Muscle of arm (tissue), 12 donors: ENCODE data around the gene KRTAP16-1. TPM values are rescaled to one million over a fixed set of nuclear protein-coding genes. Genes with fewer than 3 reads are reported as not detected.

ENCODE experiments used
- polyA plus RNA-seq, 12 donors: library from polyadenylated mRNA; unstranded; fragments of 120-200 nt; gene quantifications; one replicate each; pipeline ENCODE4 v1.2.1, GENCODE V29; 2013; ENCODE audit not compliant: insufficient read length in 12 of 12

The KRTAP16-1 gene
- polyA plus RNA-seq, 12 donors: not detected

Other genes with a start within 250 kb of the KRTAP16-1 start
- gene KRTAP2-3, start 249.2 kb downstream of the KRTAP16-1 start, polyA plus RNA-seq: under 1 TPM in 2 of 12 donors, not detected in 10; 0.49 to 0.57 TPM
- gene KRTAP2-4, start 243.4 kb downstream of the KRTAP16-1 start, polyA plus RNA-seq: not detected
- gene KRTAP4-7, start 225.2 kb downstream of the KRTAP16-1 start, polyA plus RNA-seq: not detected
- gene KRTAP4-8, start 211.2 kb downstream of the KRTAP16-1 start, polyA plus RNA-seq: not detected
- gene KRTAP4-16, start 207.1 kb downstream of the KRTAP16-1 start, polyA plus RNA-seq: not detected
- gene KRTAP4-9, start 203.9 kb downstream of the KRTAP16-1 start, polyA plus RNA-seq: not detected
- gene KRTAP4-11, start 190.9 kb downstream of the KRTAP16-1 start, polyA plus RNA-seq: not detected
- not detected for gene KRTAP4-12, start 185.1 kb downstream of the KRTAP16-1 start, polyA plus RNA-seq
- not detected for gene KRTAP4-6, start 168.8 kb downstream of the KRTAP16-1 start, polyA plus RNA-seq
- gene KRTAP4-5, start 159.5 kb downstream of the KRTAP16-1 start, polyA plus RNA-seq: not detected
- not detected for gene KRTAP4-4, start 148.6 kb downstream of the KRTAP16-1 start, polyA plus RNA-seq
- not detected for gene KRTAP4-3, start 141.1 kb downstream of the KRTAP16-1 start, polyA plus RNA-seq
- gene KRTAP4-2, start 131.1 kb downstream of the KRTAP16-1 start, polyA plus RNA-seq: not detected
- gene KRTAP4-1, start 124.4 kb downstream of the KRTAP16-1 start, polyA plus RNA-seq: not detected
- not detected for gene KRTAP9-1, start 119.4 kb downstream of the KRTAP16-1 start, polyA plus RNA-seq
- gene KRTAP9-2, start 82.7 kb downstream of the KRTAP16-1 start, polyA plus RNA-seq: not detected
- gene KRTAP9-3, start 76.9 kb downstream of the KRTAP16-1 start, polyA plus RNA-seq: not detected
- gene KRTAP9-8, start 71.3 kb downstream of the KRTAP16-1 start, polyA plus RNA-seq: not detected
- gene KRTAP9-4, start 59.6 kb downstream of the KRTAP16-1 start, polyA plus RNA-seq: not detected
- gene KRTAP9-9, start 53.9 kb downstream of the KRTAP16-1 start, polyA plus RNA-seq: not detected
- under 1 TPM in 7 of 12 donors, not detected in 5; 0.11 to 0.65 (median 0.24) TPM for gene KRTAP9-6, start 43.9 kb downstream of the KRTAP16-1 start, polyA plus RNA-seq
- gene KRTAP9-7, start 33.6 kb downstream of the KRTAP16-1 start, polyA plus RNA-seq: not detected
- not detected for gene KRTAP29-1, start 6.5 kb downstream of the KRTAP16-1 start, polyA plus RNA-seq
- not detected for gene KRTAP17-1, start 6.4 kb upstream of the KRTAP16-1 start, polyA plus RNA-seq
- not detected for gene KRT33A, start 41.5 kb upstream of the KRTAP16-1 start, polyA plus RNA-seq
- gene KRT33B, start 60.5 kb upstream of the KRTAP16-1 start, polyA plus RNA-seq: under 1 TPM in 3 of 12 donors, not detected in 9; 0.13 to 0.15 (median 0.14) TPM
- gene KRT34, start 73.0 kb upstream of the KRTAP16-1 start, polyA plus RNA-seq: under 1 TPM in 1 of 12 donors, not detected in 11; 0.33 TPM
- gene KRT31, start 88.3 kb upstream of the KRTAP16-1 start, polyA plus RNA-seq: 1 to 10 TPM in 10 of 12 donors, not detected in 2; 3.5 to 6.3 (median 4.4) TPM
- gene KRT37, start 115.3 kb upstream of the KRTAP16-1 start, polyA plus RNA-seq: under 1 TPM in 1 of 12 donors, not detected in 11; 0.29 TPM
- gene KRT38, start 131.7 kb upstream of the KRTAP16-1 start, polyA plus RNA-seq: not detected
- gene KRT32, start 158.1 kb upstream of the KRTAP16-1 start, polyA plus RNA-seq: under 1 TPM in 1 of 12 donors, not detected in 11; 0.55 TPM
- under 1 TPM in 1 of 12 donors, not detected in 11; 0.11 TPM for gene KRT35, start 171.8 kb upstream of the KRTAP16-1 start, polyA plus RNA-seq
- under 1 TPM in 1 of 12 donors, not detected in 11; 0.23 TPM for gene KRT36, start 180.6 kb upstream of the KRTAP16-1 start, polyA plus RNA-seq
- 100 to 1,000 TPM in 3 of 12 donors, 1 to 10 TPM in 2, under 1 TPM in 1, not detected in 6; 0.63 to 746 (median 70.1) TPM for gene KRT13, start 196.3 kb upstream of the KRTAP16-1 start, polyA plus RNA-seq
- 100 to 1,000 TPM in 1 of 12 donors, 10 to 100 TPM in 2, 1 to 10 TPM in 2, under 1 TPM in 2, not detected in 5; 0.13 to 365 (median 3.4) TPM for gene KRT15, start 209.6 kb upstream of the KRTAP16-1 start, polyA plus RNA-seq
- 100 to 1,000 TPM in 1 of 12 donors, 10 to 100 TPM in 3, 1 to 10 TPM in 3, under 1 TPM in 4, not detected in 1; 0.34 to 178 (median 1.4) TPM for gene KRT19, start 219.0 kb upstream of the KRTAP16-1 start, polyA plus RNA-seq